ENCODE data around the gene ADAMTS2.

The ADAMTS2 gene

GRCh38 chr5:179265514-179266290, 79.6 kb downstream of the ADAMTS2 start:
- DNase-seq: no peak

DNA sequence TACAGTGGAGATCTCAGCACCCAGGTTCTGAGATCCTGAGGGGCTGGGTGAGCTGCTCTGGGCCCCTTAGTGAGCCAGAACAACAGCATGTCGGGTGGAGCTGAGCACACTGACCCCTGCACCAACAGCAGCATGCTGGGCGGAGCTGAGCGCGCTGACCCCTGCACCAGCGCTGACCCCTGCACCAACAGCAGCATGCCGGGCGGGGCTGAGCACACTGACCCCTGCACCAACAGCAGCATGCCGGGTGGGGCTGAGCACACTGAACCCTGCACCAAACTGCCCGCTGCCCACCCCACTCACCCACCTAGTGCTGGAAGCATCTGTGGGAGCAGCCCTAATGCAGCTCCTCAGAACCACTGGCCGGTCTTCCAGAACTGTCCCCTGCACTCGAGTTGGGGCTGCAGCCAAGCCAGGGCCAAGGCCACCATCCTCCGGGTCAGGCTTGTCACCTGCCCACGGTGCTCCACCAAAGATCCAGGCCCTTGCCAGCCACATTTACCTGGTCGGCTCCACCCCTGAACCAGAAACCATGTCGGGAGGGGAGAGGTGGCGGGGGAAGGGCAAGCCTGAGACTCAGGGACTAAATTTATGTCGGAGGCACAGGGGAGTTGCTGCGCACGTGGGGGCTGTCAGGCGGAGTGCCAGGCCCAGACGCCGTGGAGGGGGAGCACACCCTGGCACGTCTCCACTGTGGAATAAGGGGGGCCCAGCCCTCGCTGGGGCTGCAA, 80.3 kb downstream of the ADAMTS2 start:
- DNase-seq: no peak

- no peak for DNase-seq
Measured at GRCh38 chr5:179264053-179264782, 81.0 kb downstream of the ADAMTS2 start.

- no peak for DNase-seq
Measured at GRCh38 chr5:179263391-179264052, 81.7 kb downstream of the ADAMTS2 start.

- no peak for DNase-seq
Measured at GRCh38 chr5:179262126-179262920, 82.9 kb downstream of the ADAMTS2 start.

- no peak for DNase-seq
Measured at GRCh38 chr5:179261301-179262125, 83.7 kb downstream of the ADAMTS2 start.

DNA sequence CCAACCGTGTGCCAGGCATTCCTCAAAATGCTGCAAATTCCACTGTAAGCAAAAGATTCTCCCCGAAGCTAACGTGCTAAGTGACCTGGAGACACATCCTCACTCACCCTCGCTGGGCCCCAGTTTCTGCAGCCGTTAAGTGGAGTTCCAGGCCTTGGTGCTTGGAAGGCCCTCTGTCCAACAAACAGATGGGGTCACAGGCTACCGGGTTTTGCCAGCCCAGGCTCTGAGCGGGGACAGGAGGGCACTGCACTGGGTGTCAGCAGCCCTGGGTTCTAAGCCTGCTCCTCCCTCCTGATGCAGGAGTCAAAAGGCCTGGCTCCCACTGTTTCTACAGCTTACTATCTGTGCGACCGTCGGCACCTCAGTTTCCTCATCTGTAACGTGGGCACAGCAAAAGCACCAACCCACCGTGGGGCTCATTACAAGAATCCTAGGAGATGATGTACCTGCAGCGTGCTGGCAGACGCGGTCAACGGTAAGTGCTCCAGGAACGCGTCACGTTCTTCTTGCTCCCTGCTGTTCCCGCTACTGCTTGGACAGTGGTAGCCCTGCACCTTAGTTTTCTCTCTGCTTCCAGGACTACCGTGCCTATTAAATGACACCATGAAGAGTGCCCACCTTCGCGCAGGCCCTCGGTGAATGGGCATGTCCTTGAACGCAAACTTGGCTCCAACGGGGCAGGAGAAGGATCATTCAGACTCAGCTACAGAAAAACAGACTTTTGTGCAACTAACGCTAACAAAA, 84.8 kb downstream of the ADAMTS2 start:
- DNase-seq: no peak

DNA sequence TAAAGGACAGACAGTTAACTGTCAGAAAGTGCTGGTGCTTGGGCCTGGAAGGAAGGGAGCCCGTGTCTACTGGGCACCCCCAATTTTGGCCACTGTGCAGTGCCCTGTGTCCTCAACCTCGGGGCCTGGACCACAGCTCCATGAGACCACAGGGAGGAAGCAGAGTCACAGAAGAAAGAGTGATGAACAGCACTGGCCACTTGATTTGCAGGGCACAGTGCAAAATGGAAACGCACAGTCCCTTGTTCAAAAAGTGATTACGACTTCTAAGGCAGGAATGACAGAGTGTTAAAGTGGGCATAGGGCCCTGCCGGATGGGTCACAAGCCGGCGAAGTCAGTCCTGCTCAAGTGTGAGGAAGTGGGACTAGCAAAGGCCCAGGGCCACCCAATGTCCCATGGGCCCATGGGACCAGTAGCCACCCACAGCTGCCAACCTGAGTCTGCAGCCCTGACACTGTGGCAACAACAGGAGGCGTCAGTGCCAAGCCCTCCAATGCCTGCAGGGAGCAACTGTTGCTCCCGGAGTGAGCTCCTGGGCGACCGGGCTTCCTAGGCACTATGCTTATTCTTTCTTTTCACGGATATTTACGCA, 85.4 kb downstream of the ADAMTS2 start:
- DNase-seq: no peak

DNA sequence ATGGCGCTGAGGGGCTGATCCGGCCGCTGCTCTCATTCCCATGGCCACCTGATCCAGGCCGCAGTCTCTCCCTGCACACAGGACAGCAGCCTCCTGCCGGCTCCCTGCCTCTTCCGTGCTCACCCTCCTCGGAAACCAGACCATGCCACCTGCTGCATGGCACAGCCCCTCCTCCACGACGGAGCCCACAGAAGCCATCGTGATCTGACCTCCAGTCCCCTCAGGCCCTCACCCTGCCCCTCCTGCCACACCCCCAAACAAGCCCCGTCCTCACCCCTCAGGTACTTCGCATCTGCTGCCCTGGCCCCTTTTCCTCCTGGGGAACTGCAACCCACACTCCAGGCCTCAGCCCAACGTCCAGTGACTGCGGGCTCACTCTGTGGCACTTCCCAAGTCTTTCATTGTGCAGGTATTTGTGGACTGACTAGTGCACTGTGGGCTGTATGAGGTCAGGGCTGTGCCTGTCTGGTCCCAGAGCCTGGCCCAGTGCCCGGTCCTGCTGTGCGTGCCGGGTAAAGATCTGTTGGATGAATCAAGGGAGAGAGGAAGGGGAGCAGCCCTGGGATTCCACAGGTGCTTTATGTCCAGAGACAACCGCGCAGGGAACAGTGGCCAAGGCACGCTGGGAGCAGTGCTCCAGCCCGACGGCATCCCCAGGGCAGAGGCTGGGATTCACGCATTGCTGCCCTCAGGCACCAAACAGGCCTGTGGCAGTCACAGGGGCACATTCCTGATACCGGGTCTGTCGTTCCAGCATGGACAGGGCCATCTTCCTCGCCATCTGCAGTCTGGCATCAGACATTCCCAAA, 86.1 kb downstream of the ADAMTS2 start:
- no peak for DNase-seq

DNA sequence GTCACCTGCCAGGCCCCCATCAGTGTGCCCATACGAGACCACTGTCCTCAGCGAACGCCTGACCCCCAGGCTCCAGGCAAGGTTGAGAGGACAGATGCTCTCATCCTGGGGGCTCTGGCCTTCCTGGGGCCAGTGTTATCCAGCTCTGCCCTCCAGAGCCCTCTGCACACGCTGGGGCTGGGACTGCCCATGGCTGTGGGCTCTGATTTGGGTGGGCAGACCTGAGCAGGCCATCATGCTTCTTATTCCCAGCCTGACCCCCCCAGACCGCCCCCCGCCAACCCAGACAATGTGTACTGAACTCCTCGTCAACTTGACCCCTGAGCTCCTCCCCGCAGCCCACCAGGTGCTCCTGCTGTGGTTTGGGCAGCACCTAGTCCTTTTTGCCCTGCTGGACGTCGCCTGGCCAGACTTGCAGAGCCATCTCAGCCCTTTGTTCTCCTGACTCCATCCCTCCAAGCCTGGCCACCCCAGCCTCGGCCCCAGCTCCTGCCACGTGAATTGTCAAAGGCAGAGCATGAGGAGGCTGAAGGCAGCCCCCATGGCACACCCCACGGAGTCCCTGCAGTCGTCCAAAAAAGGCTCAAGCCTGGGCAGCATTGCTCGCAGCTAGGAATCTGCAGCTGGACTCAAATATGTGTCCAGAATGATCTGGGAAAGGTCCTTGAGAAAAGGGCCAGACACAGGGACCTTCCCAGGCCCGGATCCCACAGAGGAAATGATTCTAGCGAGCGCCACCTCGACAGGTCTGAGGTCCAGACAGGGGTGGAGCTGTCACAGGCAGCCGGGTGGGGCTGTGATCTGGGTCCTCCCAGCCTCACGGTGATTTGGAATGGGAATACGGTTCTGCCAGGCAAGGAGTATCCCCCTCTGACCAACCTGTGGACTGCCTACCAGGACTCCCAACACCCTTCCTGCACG, 87.0 kb downstream of the ADAMTS2 start:
- DNase-seq: no peak

- no peak for DNase-seq
Measured at GRCh38 chr5:179257176-179257682, 88.0 kb downstream of the ADAMTS2 start.

DNA sequence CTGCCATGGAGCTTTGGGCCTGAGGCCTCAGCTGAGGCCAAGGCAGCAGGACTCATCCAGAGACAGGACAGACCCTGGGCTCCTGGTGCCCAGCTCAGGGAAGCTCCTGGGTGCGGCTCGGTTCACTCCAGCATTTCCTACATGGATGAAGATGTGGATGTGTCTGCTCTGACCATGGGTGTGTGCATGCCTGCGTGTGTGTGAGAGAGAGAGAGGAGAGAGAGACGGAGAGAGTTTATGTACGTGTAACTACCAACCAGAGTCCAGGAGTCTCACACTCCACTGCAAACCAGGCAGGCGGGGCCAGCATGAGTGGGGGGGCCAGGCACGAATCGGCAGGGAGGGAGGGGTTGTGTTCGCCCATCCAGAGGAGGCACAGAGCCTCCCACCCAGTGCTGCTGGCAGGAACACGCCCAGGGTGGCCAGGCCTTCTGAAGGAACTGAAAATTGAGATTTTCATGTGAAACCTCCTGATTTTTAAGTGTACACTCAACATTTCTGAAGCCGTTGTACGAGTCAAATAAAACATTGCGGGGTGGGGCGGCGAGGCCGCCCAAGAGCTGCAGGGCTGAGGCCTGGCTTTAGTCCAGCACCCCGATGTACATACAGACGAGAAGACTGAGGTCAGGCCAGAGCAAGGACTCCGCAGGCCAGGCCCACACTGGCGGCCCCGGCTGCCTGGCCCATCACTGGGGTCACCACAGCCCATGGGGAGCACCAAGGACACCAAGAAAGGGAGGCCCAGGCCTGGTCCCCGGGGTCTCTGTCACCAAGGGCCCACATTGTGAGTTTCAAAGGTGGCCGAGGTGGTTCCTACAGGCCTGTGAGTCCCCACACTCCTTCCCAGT, 88.7 kb downstream of the ADAMTS2 start:
- no peak for DNase-seq

DNA sequence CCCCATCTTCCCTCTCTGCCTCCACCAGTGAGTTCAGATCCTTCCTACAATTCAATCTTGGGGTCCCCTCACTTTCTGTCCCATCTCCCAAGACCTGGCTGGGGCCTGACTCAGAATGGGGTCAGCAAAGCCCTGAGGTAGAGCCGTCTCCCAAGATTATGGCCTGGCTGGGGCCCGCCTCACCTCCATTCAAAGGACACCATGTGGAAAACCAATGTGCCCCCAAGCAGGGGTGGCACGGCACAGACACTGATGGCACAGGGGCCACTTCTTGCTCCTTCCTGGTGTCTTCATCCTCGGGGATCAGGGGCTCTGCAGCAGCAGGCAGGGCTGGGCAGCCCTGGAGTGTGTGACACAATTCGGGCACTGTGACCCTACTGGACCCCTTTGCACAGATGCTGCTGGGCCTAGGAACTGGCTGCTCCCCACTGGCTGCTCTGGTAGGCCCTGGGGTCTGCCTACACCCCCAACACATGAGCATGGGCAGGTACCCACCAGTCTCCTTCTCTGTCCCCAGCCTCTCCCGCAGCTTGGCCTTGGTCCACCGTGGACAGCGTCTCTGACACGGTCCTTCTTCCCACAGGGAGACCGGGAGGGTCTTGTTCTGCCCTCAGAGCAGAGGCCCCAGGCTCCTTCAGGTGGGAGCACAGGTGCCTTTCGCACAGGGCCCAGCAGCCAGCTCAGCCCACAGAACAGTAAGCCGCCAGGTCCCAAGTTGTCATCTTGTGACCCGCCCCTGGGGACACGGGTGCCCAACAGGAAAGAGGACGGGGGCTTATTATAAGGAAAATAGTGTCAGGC, 89.5 kb downstream of the ADAMTS2 start:
- no peak for DNase-seq

- DNase-seq: no peak
Measured at GRCh38 chr5:179254638-179255271, 90.5 kb downstream of the ADAMTS2 start.

- no peak for DNase-seq
Measured at GRCh38 chr5:179253730-179254129, 91.5 kb downstream of the ADAMTS2 start.
